Fibroblast of villous mesenchyme (primary cell): ENCODE results near the gene HLCS. TPM values are rescaled to one million over a fixed set of nuclear protein-coding genes. Genes with fewer than 3 reads are reported as not detected.

Experiments
- DNase-seq: peaks from one replicate; pipeline ENCODE4 v3.0.0-alpha.2; 2010; ENCODE audit warnings: low read depth
- H3K4me3 ChIP-seq: 2 replicates; pipeline ENCODE4 v1.5.1; 2011; ENCODE audit warnings: low read depth, mild to moderate bottlenecking, low read length
- CTCF ChIP-seq: IDR thresholded peaks from 2 replicates; pipeline ENCODE4 v1.5.1; 2012; ENCODE audit warnings: low read depth, mild to moderate bottlenecking, low read length; ENCODE audit not compliant: insufficient read depth
- total RNA-seq: library from RNA; depleted of rRNA; stranded (reverse); fragments of >200 nt; gene quantifications from 2 replicates; pipeline ENCODE4 v1.2.3, GENCODE V29; 2012

The HLCS gene
- total RNA-seq, 1 donor = 44.0 TPM

- no peak overlapping the region for H3K4me3 ChIP-seq
- DNase-seq = no peak
- TF ChIP-seq CTCF = no peak
These were observed 78.0 kb downstream of the HLCS start for GRCh38 chr21:36888466-36888865.

- DNase-seq = no peak
- no peak for TF ChIP-seq CTCF
- no peak overlapping the region for H3K4me3 ChIP-seq
These were observed 78.5 kb downstream of the HLCS start for GRCh38 chr21:36887963-36888362.

GRCh38 chr21:36883532-36884486 is 82.7 kb downstream of the HLCS start:
- no peak overlapping the region for H3K4me3 ChIP-seq
- no peak for DNase-seq
- no peak for TF ChIP-seq CTCF

GRCh38 chr21:36882776-36883175 is 83.7 kb downstream of the HLCS start:
- no peak for TF ChIP-seq CTCF
- peak; percentile 24 for DNase-seq
- no peak overlapping the region for H3K4me3 ChIP-seq

- DNase-seq = no peak
- TF ChIP-seq CTCF = no peak
- no peak overlapping the region for H3K4me3 ChIP-seq
These were observed 85.2 kb downstream of the HLCS start for GRCh38 chr21:36881228-36881627.

GRCh38 chr21:36879827-36880226 is 86.6 kb downstream of the HLCS start:
- TF ChIP-seq CTCF = no peak

More at GRCh38 chr21:36879827-36880226, 86.6 kb downstream of the HLCS start:
- H3K4me3 ChIP-seq = no peak overlapping the region
- DNase-seq = no peak
